ENCODE measurements around the gene GNAI3.

- TF ChIP-seq CTCF (IDR thresholded peaks at IDR 0.05; ENCODE audit: extremely low read depth in 1 of 2, insufficient read depth in 1 of 2, low read depth in 1 of 2, low read length in 2 of 2) (no peak), EZH2 (IDR thresholded peaks at IDR 0.05; ENCODE audit: borderline replicate concordance, low read depth, low read length, severe bottlenecking) (no peak)
Measured at GRCh38 chr1:109652402-109652801, 104.0 kb downstream of the GNAI3 start.

Data from endothelial cell of umbilical vein (primary cell).